T-helper 9 cell (primary cell): ENCODE results near the gene WDFY1.

ENCODE experiments used
- DNase-seq: peaks from one replicate; pipeline ENCODE4 v3.0.0-alpha.2; 2020
- total RNA-seq, 2 donors: gene quantifications; one replicate each; lab custom pipeline; 2026; lab: John Stamatoyannopoulos, UW

The WDFY1 gene
- total RNA-seq: 54.5 to 55.5 reads per million in 2 donors

- DNase-seq: peak; percentile 63
These were observed at the start of gene WDFY1 for GRCh38 chr2:223944703-223945531. Gene WDFY1, minus strand, starts transcription at chr2:223945335. Its CDS starts 51 bp downstream, at chr2:223945284.

- no peak for DNase-seq
These were observed 49.5 kb upstream of the WDFY1 start for GRCh38 chr2:223994562-223995162.

GRCh38 chr2:223993634-223994232, 48.6 kb upstream of the WDFY1 start:
- peak; percentile 38 for DNase-seq

- no peak for DNase-seq
These were observed 46.5 kb upstream of the WDFY1 start for GRCh38 chr2:223991611-223992010.

GRCh38 chr2:223989856-223990232, 44.7 kb upstream of the WDFY1 start:
- DNase-seq: no peak

- no peak for DNase-seq
These were observed 44.2 kb upstream of the WDFY1 start for GRCh38 chr2:223989206-223989855.

GRCh38 chr2:223981241-223981640, 36.1 kb upstream of the WDFY1 start:
- DNase-seq: no peak

GRCh38 chr2:223980803-223981202, 35.7 kb upstream of the WDFY1 start:
- no peak for DNase-seq

GRCh38 chr2:223980397-223980735, 35.2 kb upstream of the WDFY1 start:
- DNase-seq: no peak

GRCh38 chr2:223979730-223980396, 34.7 kb upstream of the WDFY1 start:
- no peak for DNase-seq

- DNase-seq: no peak
These were observed 33.3 kb upstream of the WDFY1 start for GRCh38 chr2:223978451-223978850.

GRCh38 chr2:223976635-223977226, 31.6 kb upstream of the WDFY1 start:
- DNase-seq: no peak

GRCh38 chr2:223973606-223974005, 28.5 kb upstream of the WDFY1 start:
- DNase-seq: no peak

GRCh38 chr2:223972656-223973102, 27.5 kb upstream of the WDFY1 start:
- no peak for DNase-seq

- no peak for DNase-seq
These were observed 26.6 kb upstream of the WDFY1 start for GRCh38 chr2:223971731-223972130.

- peak; percentile 30 for DNase-seq
These were observed 25.4 kb upstream of the WDFY1 start for GRCh38 chr2:223970343-223971128.

- DNase-seq: no peak
These were observed 24.7 kb upstream of the WDFY1 start for GRCh38 chr2:223969856-223970255.

- no peak for DNase-seq
These were observed 24.2 kb upstream of the WDFY1 start for GRCh38 chr2:223969315-223969714.

- no peak for DNase-seq
These were observed 22.8 kb upstream of the WDFY1 start for GRCh38 chr2:223967981-223968380.

GRCh38 chr2:223959688-223960087, 14.6 kb upstream of the WDFY1 start:
- DNase-seq: no peak

GRCh38 chr2:223957092-223957851, 12.1 kb upstream of the WDFY1 start, which contains the start of gene MRPL44:
Gene MRPL44, plus strand, starts transcription at chr2:223957463. Its CDS starts 10 bp downstream, at chr2:223957473.
- DNase-seq: peak; percentile 96
